ENCODE results near the gene NUDT3. TPM values are rescaled to one million over a fixed set of nuclear protein-coding genes. Genes with fewer than 3 reads are reported as not detected.
A peak's percentile ranks its signal among the peaks of the same experiment; 100 is the strongest.

Gene NUDT3
- total RNA-seq, 1 donor from 2014 or later: 50.1 TPM

GRCh38 chr6:34424200-34425131 lies 32.0 kb upstream of the NUDT3 start:
- TF ChIP-seq CTCF (IDR thresholded peaks at IDR 0.05; ENCODE audit: borderline replicate concordance): no peak
- Histone ChIP-seq H3K9me3 (replicated peaks) (no peaks in the 10 kb centered on the region), H3K4me1 (peaks cover 35% of the 10 kb centered on the region), H3K36me3 (peaks cover 54% of the 10 kb centered on the region), H3K27ac (replicated peaks) (no peak overlapping the region), H3K4me3 (peak overlapping the region; percentile 91), H3K27me3 (ENCODE audit: low read depth) (no peaks in the 10 kb centered on the region)
- no peak for DNase-seq
- intact Hi-C loops (cut with micrococcal nuclease): no loop called here

- no peaks in the 10 kb centered on the region for H3K27me3 ChIP-seq (ENCODE audit: low read depth)
- intact Hi-C loops (cut with micrococcal nuclease): no loop called here
- no peaks in the 10 kb centered on the region for H3K9me3 ChIP-seq (replicated peaks)
- H3K27ac ChIP-seq (replicated peaks): no peak overlapping the region
- H3K36me3 ChIP-seq: peaks cover 66% of the 10 kb centered on the region
- peaks cover 35% of the 10 kb centered on the region for H3K4me1 ChIP-seq
- DNase-seq: no peak
- no peak overlapping the region for H3K4me3 ChIP-seq
- TF ChIP-seq CTCF (IDR thresholded peaks at IDR 0.05; ENCODE audit: borderline replicate concordance): no peak
Measured at GRCh38 chr6:34423254-34423653, 30.8 kb upstream of the NUDT3 start.

GRCh38 chr6:34418367-34418766 lies 25.9 kb upstream of the NUDT3 start:
- Histone ChIP-seq H3K27me3 (ENCODE audit: low read depth) (no peaks in the 10 kb centered on the region), H3K9me3 (replicated peaks) (no peaks in the 10 kb centered on the region), H3K27ac (replicated peaks) (no peak overlapping the region), H3K4me1 (peaks cover 13% of the 10 kb centered on the region), H3K36me3 (peaks cover 74% of the 10 kb centered on the region), H3K4me3 (no peak overlapping the region)
- TF ChIP-seq CTCF (IDR thresholded peaks at IDR 0.05; ENCODE audit: borderline replicate concordance): no peak
- intact Hi-C loops (cut with micrococcal nuclease): loop anchor here (10.0 kb wide), 1 partner anchor 224 kb away; no protein-coding TSS in a partner anchor
- DNase-seq: no peak

- intact Hi-C loops (cut with micrococcal nuclease): loop anchor here (10.0 kb wide), 1 partner anchor 222 kb away; no protein-coding TSS in a partner anchor
- H3K4me1 ChIP-seq: peaks cover 8% of the 10 kb centered on the region
- H3K27me3 ChIP-seq (ENCODE audit: low read depth): no peaks in the 10 kb centered on the region
- no peaks in the 10 kb centered on the region for H3K9me3 ChIP-seq (replicated peaks)
- no peak overlapping the region for H3K27ac ChIP-seq (replicated peaks)
- H3K4me3 ChIP-seq: no peak overlapping the region
- TF ChIP-seq CTCF (IDR thresholded peaks at IDR 0.05; ENCODE audit: borderline replicate concordance): no peak
- H3K36me3 ChIP-seq: peaks cover 60% of the 10 kb centered on the region
- no peak for DNase-seq
Measured at GRCh38 chr6:34416877-34417371, 24.5 kb upstream of the NUDT3 start.

- no peak for DNase-seq
- intact Hi-C loops (cut with micrococcal nuclease): loop anchor here (5.0 to 10.0 kb wide), 2 partner anchors 163 to 220 kb away; no protein-coding TSS in a partner anchor
- Histone ChIP-seq H3K27me3 (ENCODE audit: low read depth) (no peaks in the 10 kb centered on the region), H3K4me3 (no peak overlapping the region), H3K9me3 (replicated peaks) (no peaks in the 10 kb centered on the region), H3K4me1 (peaks cover 8% of the 10 kb centered on the region), H3K36me3 (peaks cover 43% of the 10 kb centered on the region), H3K27ac (replicated peaks) (peak overlapping the region; percentile 62)
- TF ChIP-seq CTCF (IDR thresholded peaks at IDR 0.05; ENCODE audit: borderline replicate concordance): peak; percentile 86
Measured at GRCh38 chr6:34414999-34415858, 22.8 kb upstream of the NUDT3 start.

All from left ventricle myocardium inferior (tissue), 1 donor.